ENCODE data around the gene TAB3.

The TAB3 gene, protein sequence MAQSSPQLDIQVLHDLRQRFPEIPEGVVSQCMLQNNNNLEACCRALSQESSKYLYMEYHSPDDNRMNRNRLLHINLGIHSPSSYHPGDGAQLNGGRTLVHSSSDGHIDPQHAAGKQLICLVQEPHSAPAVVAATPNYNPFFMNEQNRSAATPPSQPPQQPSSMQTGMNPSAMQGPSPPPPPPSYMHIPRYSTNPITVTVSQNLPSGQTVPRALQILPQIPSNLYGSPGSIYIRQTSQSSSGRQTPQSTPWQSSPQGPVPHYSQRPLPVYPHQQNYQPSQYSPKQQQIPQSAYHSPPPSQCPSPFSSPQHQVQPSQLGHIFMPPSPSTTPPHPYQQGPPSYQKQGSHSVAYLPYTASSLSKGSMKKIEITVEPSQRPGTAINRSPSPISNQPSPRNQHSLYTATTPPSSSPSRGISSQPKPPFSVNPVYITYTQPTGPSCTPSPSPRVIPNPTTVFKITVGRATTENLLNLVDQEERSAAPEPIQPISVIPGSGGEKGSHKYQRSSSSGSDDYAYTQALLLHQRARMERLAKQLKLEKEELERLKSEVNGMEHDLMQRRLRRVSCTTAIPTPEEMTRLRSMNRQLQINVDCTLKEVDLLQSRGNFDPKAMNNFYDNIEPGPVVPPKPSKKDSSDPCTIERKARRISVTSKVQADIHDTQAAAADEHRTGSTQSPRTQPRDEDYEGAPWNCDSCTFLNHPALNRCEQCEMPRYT

DNA sequence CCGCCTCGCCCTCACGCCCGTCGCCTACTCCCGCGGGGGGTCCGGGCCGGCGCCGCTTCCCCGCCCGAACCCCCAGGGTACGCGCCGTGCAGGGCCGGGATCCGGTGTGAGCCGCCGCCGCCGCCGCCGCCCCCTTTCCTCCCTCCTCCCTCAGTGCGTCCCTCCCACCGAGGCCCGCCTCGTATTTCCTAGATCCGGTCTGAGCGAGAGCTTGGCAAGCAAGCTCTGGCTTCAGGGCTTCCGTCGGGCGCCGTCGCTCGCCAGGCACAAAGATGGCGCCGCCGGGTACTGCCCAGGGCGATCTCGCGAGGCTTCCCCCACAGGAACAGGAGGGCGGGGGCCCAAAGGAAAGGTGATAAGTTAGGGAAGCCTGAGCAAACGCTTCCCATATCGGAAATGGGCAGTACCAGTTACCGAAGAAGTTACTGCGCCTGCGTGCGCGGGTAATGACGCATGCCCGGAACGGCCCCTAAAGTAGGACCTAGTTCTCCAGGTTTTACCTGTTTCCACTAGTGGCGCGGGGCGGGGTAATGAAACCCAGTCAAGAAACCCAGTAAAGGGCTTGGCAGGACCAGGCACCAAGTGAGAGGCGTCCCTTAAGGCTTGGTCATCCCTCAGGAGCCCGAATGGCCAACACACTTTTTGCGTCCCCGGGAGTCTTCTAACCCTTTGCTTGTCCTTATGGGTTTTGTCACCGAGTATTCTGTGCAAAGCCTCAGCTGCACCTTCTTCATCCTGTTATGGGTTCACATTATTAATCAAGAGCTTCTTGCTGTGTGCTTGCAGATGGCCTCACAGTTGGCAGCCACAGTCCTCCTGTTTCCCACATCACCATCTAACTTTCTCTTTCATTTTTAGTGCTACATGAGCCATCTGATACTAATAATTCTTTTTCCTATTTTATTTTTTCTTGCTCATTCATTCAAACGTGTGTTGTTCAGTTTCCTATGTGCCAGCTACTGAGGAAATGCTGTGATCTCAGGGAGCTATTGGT, at the start of gene TAB3:
TAB3 (minus strand) TSS at position 108 of the 994 bp plus-strand sequence. CDS start 29,666 bp downstream, outside the sequence.
- DNase-seq (ENCODE audit: low spot score): peak; percentile 85

DNA sequence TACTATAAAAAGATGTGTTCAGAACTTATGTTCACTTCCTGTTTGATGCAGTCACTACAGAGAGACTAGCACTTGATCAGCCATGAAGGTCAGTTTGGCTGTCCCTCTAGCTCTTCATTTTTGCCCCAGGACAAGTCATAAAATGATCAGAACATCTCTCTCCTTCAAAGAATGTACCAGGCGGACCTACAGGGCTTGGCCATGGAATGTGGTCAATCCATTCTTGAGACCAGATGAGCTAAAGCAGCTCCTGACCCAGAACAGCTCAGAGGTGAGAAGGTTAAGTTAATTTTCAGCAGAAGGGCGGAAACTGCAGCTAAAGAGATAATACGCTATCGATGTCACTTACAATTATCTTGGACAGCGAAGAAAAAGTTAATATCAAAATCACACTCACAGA, 49.2 kb upstream of the TAB3 start:
- no peak for DNase-seq (ENCODE audit: low spot score)

DNA sequence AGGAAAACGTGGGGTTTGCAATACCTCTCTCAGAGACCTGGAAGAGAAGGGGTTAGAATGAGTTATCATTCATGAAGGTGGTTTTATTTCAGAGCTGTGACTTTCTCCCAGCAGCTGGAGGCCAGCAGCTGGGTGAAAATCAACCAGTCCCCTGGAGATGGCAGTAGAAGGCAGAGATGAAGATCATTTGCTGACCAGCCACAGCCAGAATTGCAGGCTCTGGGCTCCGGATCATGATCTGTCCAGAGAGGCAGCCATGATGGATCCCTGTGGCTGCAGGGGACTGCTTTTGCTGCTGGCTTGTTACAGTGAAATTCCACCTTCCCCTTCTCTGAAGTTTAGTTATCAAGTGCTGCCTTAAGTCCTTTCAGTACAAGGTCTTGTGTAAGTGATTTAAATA, 46.9 kb upstream of the TAB3 start:
- peak; percentile 38 for DNase-seq (ENCODE audit: low spot score)

DNA sequence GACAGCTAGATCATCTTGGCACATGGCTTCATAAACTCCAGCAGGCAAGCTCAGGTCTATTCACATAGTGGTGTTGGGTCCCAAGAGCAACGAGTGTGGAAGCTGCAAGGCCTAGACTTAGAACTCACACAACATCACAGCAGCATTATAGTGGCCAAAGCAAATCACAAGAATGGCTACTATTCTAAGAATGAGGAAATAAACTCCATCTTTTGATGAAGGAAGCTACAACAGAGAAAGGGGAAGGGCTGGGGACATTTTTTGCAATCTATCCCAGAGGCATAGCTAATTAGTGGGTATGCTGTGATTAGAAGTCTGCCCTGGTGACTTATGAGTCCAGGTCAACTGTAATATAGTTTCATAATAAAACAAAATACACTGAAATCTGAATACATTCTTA, 42.9 kb upstream of the TAB3 start:
- no peak for DNase-seq (ENCODE audit: low spot score)

DNA sequence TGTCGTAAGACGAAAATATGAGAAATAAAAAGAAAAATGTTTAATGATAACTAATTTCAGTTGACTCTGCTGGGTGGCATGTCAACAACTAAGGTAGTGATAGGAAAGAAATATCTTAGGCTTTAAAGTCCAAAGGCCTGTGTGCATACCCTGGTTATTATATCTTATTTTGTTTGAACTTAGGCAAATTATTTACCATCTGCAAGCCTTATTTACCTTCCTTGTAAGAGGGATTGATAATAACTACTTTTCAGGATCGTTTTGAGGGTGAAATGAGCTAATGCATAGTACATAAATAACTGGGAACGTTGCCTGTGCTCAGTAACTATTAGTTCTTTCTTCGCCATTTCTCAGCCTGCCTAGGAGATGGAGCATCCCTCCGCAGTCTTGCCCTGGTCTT, 41.6 kb upstream of the TAB3 start:
- no peak for DNase-seq (ENCODE audit: low spot score)

DNA sequence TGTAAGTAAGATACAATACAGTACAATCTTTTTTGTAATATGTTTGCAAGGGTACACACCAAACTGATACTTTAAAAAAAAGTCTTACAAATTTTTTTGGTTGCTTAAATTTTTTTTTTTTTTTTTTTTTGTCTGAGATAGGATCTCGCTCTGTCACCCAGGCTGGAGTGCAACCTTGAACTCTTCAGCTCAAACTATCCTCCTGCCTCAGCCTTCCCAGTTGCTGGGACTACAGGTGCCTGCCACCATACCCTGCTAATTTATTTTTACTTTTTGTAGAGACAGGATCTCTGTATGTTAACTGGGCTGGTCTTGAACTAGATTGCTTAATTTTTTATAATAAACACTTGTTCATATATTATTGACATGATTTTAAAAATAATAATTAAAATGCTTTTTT, 41.1 kb upstream of the TAB3 start:
- DNase-seq (ENCODE audit: low spot score): no peak

DNA sequence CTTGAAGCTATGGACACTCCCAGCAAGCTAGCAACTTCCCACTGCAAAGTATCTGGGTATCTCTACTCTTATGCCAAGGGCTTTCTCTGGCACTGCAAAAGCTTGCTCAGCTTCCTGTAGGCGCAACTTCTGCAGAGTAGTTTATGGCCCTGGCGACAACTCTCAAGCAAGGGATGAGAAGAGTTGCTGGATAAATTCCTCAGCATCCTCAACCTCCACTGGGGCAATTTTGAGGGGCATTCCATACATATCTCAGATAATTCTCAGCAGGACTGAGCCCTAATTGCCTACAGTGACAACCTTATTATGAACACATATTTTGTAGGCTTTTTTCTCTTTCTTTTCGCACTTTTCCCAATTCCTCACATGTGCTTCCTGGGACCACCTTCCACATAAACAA, 31.2 kb upstream of the TAB3 start:
- no peak for DNase-seq (ENCODE audit: low spot score)

DNA sequence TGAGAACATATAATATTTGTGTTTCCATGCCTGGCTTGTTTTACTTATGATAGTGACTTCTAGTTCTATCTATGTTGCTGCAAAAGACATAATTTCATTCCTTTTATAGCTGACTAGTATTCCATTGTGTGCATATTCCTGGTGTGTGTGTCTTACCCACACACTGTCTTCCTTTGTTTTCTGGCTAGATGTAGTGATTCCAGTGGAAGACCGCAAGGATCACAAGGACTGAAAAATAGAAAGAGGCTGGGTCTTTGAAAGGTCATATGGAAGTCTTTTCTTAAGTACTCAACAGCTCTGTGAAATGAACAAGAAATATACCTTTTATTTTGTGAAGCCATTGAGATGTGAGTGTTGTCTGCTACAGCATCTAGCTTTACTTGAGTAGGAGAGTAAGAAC, 29.4 kb upstream of the TAB3 start:
- no peak for DNase-seq (ENCODE audit: low spot score)

DNA sequence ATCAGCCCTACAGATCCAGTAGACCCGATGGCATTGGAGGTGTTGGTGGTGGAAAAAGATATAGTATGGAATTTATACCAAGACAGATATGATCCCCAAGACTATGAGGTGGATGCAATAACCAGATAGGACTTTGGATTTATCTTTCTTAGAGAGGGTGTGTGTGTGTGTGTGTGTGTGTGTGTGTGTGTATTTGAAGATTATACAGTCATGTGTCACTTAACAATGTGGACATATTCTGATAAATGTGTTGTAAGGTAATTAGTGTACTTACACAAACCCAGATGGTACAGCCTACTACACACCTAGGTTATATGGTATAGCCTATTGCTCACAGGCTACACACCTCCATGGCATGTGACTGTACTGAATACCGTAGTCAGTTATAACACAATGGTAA, 24.4 kb upstream of the TAB3 start:
- no peak for DNase-seq (ENCODE audit: low spot score)

DNA sequence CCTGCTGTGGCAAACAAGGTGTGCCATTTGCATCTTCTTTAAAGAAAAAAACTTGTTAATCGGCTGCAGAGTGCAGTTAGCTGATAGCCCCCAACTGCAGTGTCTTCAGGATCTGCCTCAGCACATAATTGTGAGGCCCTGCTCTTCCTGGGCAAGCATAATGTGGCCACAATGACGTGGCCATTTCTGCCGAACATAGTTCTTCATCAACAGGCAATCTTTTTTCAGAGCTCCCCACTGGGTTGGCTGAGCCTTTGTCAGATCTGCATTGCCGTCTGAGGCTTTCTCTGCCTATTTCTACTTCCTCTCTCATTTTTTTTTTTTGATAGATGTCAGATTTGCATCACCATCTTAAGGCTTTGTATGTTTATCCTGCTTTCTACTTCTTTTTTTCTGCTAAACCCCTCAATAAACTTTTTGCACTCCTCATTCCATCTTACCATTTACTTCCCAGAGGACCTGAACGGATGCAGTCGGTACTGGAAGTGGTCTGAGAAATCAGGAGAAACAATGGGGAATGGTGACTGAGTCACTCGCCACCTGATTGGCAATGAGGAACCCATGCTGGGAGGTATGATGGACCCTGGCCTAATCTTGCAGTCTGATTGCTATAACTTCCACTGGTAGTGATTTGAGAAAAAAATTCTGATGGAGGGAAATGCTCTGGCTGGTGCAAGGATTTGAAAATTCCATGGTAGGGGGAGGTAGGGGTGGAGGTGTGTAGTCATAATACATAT, 21.2 kb upstream of the TAB3 start:
- DNase-seq (ENCODE audit: low spot score): no peak

DNA sequence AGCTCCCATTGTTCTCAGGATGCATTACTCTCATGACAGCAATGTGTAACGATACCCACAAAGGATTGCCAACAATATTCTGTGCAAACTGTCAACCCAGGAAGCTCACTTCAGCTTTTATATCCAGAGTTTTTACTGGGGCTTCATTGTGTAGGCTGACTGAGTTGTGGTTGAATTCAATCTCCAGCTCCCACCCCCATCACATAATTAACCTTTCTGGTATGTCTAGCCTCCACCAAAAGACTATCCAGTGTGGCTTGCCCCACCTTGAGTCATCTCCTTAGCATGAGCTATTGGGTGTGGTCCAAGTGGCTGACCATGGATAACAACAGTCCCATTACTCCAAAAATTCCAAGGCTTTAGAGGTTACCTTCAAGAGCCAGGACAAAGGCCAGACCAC, 17.7 kb upstream of the TAB3 start:
- no peak for DNase-seq (ENCODE audit: low spot score)

DNA sequence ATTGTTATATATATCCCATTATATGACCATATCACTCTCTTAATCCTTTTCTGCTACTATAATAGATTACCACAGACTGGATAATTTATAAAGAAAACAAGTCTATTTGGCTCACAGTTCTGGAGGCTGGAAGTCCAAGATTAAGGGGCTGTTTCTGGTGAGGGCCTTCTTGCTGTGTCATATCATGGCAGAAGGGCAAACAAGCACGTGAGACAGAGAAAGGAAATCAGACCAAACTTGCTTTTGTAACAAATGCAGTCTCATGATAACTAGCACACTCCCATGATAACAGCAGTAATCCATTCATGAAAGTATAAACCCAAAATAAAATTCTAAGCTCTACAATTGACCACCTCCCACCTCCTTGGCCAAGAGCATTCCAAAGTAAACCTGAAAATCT, 16.3 kb upstream of the TAB3 start:
- DNase-seq (ENCODE audit: low spot score): no peak

DNA sequence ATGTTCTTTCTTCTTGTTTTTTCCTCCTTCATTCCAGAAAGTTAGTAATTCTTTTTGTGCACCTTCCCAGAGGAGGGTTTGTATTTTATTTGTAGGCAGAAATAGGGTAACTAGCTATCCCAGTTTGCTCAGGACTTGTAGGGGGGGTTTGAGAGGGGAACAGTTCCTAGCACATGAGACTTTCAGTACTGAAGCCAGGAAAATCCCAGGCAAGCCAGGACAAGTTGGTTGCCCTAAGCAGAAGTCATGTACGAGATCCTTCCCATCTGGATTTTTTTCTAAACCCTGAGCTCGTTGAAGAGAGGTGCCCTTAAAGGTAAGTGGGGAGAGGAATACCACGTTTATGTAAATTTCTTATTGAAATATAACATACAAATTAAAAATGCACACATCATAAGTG, 15.6 kb upstream of the TAB3 start:
- no peak for DNase-seq (ENCODE audit: low spot score)

DNA sequence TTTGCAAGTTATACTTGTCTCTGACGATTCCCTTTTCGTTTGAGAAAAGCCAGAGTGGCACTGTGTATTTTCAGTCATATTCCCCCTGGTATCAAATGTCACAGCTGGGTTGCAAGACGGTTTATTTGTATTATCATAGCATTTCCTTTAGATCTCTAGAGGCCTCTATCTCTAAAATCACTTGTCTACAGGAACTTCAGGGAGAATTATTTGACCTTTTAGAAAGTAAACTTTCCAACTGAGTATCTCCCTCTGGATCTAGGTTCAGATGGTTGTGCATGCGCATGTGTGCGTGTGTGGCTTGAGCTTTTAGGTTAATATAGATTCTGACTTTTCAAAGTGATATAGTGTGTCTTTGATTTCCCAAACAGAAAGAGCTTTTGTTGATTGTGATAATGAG, 15.1 kb upstream of the TAB3 start:
- no peak for DNase-seq (ENCODE audit: low spot score)

DNA sequence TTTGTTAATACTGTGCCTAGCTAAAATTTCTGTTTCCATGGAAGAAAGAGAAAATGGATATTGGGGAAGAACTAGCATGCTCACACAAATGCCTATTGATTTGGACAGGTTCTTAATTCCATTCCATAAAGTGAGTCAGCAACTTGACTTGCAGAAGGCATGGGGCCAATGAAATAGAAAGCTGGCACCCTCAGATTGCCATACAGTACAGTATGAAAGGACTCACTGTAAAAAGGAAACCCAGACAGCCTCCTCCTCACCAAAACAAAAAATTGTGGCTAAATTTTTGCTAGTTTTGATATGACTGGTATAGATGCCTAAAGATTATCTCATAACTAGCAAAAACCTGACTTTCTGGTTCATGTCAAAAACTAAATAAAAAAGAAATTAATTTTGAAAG, 11.2 kb upstream of the TAB3 start:
- no peak for DNase-seq (ENCODE audit: low spot score)

DNA sequence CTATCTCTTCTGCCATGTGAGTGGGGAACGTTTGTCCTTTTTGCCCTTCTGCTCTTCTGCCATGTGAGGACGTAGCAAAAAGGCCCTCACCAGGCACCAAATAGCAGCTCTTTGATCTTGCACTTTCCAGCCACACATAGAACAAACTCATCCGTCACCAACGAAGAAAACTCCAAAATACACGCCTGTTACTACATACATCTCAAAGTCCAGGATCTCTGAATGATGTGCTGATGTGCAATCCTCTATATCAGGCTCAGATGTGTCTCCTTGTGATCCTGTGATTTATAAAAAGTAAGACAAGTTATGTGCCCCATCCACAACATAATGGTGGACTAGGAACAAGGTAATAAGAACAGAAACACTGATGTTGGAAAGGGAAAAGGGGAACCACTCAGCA, 9.8 kb upstream of the TAB3 start:
- DNase-seq (ENCODE audit: low spot score): no peak

DNA sequence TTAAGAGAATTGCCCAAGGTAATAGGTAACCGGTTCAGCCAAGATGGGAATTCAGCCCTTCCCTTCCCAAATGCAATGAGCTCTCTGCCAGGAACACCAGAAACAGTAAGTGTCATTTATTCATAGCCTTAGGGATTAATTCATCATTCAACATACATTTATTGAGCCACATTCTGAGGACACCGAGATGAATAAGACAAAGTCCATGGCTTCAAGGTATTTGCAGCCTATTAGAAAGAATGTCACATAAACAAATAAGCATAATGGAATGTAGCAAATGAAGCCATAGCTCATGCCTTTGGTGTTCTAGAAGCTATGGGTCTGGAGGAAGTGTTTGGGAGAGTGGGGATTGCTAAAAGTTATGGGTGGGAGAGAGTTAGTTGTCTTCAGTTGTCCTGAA, 6.3 kb upstream of the TAB3 start:
- no peak for DNase-seq (ENCODE audit: low spot score)

DNA sequence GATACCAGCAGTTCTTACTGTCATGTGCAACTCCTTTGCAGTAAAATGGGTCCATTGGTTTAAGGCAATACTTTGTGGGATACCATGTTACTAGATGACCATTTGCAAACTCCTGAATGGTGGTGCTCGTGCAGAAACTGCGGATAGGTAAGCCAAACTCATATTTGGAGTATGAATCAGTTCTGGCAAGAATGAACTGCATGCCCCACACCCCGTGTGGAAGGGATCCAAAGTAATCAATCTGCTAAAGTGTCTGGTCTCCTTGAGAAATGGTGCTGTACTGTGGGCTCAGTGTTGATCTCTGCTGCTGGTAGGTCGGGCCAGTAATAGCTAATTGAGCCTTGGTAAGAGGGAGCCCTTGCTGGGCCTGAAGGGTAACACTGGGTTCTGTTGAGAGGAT, 4.2 kb upstream of the TAB3 start:
- no peak for DNase-seq (ENCODE audit: low spot score)

DNA sequence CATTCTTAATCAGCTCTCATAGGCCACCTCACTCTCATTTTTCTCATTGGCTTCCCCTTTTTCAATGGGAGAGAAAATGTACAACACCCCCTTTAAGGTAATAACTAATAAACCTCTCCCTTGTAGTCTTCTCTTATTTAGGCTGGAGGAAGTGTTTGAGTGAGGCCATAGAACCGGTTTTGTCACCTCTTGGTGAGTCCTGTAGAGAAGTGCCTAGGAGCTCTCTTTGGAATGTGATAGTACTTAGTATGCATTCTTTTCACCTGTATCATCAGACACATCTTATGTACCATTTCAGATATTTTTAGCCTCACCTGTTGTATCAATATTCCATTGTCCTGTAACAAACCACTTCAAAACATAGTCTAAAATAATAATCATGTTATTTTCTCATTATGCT, 3.5 kb upstream of the TAB3 start:
- DNase-seq (ENCODE audit: low spot score): peak; percentile 5

DNA sequence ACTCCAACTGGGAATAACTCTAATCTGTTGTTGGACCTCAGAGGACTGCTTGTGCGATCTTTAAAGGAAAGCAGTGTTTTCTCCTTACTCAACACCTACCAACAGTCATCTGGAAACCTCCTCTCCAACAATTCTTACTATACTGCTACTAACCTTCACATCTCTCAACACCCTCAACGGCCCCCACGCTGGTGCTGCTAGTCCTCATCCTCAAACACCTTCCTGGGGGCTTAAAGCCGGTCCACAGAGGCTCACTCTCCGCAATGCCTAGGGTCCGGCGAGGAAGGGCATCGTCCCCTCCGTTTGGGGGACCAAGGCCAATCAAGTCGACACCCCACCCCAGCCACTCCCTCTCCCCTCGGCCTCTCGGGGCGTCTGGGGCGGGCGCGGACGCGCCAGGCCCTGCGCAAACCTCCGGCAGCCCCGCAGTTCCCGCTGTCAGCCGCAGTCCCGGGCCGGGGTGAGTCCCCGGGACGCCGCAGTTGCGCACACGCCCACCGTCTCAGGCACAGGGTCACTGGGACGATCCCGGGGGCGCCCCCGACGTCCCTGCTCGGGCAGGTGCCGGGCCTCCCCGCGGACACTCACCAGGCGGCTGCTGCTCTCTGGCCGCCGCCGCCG, 418 bp downstream of the TAB3 start:
- DNase-seq (ENCODE audit: low spot score): peak; percentile 37

DNA sequence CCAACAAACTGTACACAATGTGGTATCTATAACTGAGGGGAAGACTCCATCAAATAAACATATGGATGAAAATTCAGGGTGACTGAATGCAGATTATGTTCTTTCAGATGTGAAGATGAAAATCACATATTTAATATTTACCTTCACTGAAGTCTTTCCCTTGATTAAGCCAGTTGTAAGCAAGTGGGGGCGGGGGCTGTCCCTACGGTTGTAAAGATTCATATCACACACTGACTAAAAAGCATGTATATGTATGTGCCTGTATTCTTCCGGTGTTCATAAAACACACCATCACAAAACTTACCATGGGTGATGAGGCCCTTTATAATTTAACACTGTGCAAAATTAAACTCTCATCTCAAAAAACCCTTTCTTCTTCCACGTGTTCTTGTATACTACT, 1.3 kb downstream of the TAB3 start:
- DNase-seq (ENCODE audit: low spot score): no peak
